SH-SY5Y (cell line): ENCODE data around the gene NAA11.

Source experiments
- GATA2 ChIP-seq: IDR thresholded peaks from 2 replicates; pipeline ENCODE4 v1.6.1; 2011; ENCODE audit warnings: mild to moderate bottlenecking, low read depth, low read length
- GATA3 ChIP-seq: IDR thresholded peaks from 2 replicates; pipeline ENCODE4 v1.6.1; 2011; ENCODE audit warnings: low read depth, mild to moderate bottlenecking, low read length, moderate library complexity

DNA sequence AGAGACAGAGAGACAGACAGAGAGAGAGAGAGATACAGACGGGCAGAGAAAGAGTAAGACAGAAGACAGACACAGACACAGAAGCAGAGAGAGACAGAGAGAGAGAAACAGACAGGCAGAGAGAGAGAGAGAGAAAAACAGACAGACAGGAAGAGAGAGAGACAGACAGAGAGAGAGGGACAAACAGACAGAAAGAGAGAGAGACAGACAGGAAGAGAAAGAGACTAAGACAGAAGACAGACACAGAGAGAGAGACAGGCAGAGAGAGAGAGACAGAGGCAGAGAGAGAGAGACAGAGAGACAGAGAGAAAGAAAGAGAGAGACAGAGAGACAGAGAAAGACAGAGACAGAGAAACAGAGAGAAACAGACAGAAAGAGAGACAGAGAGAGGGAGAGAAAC lies 27.2 kb upstream of the NAA11 start:
- TF ChIP-seq GATA2 (no peak), GATA3 (no peak)
